Measurements from ENCODE around the gene SPDYE6. TPM values are rescaled to one million over a fixed set of nuclear protein-coding genes. Genes with fewer than 3 reads are reported as not detected.
"Not testable (repeated sequence)": the region's sequence is repeated elsewhere in the genome, so short reads cannot be mapped to it uniquely, and the experiment has no call there.

The SPDYE6 gene
- total RNA-seq, 1 experiment from 2014 or later: not detected

DNA sequence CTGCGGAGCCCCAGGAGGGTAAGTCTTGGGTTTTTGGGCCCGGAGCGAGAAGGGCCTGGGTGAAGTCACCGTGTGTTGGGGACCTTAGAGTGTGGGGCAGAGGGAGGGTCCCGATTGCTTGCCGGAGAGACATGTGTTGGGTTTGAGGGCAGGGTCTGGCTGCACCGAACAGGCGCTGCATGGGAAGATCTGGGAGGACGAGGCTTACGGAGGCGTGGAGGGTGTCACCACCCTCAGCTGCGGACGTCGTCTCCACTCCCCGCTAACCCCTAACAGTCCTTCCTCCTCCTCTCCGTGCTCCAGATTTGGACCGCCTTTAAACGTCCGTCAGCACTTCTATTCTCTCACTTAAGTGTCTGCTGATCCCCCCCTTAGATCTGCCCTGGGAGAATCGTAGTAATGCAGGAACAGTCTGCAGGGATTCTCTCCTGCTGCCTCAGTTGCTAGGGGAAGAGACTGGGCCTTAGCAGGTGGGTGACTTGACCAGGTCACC is 8.2 kb upstream of the SPDYE6 start:
- DNase-seq (ENCODE audit: low spot score): not testable (repeated sequence)

DNA sequence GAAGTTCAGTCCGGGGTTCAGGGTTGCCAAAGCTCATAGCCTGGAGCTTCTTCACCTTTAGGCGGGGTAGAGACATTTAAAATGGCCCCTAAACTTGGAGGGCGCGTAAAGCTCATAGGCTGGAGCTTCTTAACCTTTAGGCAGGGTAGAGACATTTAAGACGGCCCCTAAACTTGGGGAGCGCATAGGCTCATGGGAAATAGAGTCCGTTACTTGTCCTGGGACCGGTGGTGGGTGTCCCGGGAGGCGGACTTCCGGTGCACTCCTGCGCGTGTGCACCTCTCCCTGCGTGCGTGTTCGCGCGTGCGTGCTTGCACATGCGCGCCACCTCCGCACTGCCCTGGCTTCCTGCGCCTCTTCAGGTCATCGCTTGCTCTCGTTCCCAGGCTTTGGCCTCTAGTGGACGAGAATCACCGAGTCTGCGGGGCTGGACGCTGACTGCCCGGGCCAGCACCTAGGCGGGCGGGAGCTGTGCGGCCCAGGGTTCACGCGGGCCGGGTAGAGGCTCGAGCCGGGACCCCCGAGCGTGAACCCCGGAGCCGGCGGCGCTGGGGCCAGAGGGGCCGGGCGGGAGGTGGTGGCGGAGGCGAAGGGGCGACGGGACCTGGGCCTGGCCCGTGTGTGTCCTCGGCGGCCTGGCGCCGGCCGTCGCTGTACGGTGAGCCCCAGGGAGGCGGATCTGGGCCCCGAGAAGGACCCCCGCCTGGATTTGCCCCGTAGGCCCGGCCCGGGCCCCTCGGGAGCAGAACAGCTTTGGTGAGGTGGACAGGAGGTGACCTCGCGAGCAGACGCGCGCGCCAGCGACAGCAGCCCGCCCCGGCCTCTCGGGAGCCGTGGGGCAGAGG is 7.5 kb upstream of the SPDYE6 start:
- DNase-seq (ENCODE audit: low spot score): peak; percentile 98

DNA sequence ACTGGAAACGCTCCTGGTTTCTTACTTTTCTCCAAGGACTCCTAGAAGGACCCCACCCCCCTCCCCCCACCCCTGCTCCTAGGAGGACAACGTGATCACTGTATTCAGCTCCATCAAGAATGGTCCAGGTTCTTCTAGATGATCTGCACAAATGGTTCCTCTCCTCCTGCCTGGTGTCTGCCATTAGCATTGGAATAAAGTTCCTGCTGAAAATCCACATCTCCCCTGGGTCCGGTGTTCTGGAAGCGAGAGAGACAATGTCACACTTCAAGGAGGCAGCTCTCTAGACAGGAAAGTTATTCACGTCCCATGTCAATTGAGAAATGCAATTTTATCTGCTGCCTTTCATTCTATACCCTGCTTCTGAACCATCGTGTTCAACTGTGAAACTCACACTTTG is 9.3 kb downstream of the SPDYE6 start:
- not testable (repeated sequence) for DNase-seq (ENCODE audit: low spot score)

DNA sequence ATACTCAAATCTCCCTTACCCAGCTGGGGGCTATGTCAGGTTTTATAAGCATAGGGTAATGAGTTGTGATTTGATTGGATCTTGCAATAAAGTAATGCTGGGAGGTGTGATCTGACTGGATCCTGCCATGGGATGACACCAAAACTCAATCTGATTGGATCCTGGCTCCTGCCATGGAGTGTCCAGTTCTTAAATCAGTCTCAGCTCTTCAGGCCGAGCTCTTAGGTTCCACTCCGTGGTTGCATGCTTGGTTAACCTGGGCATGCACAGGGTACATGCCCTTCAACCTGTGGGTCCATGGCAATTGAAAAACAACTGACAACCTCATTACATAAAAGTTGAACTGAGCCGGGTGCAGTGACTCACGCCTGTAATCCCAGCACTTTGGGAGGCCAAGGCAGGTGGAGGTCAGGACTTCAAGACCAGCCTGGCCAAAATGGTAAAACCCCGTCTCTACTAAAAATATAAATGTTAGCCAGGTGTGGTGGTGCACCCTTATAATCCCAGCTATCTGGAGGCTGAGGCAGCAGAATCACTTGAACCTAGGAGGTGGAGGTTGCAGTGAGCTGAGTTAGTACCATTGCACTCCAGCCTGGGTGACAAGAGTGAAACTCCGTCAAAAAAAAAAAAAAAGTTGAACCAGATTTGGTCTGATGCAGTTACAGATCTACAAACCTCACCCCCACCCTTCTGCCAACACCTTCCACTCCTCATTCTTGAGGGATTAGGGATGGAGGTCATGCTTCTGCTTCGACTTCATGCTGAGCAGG is 15.5 kb downstream of the SPDYE6 start:
- not testable (repeated sequence) for DNase-seq (ENCODE audit: low spot score)

DNA sequence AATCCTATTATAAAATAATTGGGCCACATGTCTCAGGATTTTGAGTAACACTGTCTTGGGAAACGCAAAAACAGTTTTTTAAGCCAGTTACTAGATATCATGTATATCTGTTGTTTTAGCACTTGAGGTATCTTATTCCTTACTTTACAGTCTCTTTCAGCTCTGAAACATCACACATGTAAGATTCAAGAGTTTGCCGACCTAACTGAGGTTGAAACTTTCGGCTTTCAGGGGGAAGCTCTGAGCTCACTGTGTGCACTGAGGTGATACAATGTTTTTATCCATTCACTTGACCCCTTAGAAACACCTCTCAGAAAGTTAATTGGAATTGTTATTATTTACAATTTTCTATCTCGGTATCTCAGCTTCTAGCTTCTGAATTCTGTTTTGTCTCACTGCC is 18.8 kb downstream of the SPDYE6 start:
- DNase-seq (ENCODE audit: low spot score): not testable (repeated sequence)

DNA sequence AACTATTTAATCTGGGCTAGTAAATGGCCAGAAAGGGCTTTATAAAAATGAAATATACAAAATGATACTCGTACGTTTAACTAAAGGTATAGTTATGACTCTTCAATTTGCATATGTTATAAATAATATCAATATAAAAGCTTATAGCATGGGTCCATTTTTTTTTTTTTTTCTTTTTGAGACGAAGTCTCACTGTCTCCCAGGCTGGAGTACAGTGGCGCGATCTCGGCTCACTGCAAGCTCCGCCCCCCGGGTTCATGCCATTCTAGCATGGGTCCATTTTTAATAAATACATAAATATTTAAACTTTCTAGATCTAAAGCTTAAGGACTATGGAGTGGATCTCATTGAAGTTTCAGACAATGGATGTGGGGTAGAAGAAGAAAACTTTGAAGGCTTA is 19.2 kb downstream of the SPDYE6 start:
- not testable (repeated sequence) for DNase-seq (ENCODE audit: low spot score)

DNA sequence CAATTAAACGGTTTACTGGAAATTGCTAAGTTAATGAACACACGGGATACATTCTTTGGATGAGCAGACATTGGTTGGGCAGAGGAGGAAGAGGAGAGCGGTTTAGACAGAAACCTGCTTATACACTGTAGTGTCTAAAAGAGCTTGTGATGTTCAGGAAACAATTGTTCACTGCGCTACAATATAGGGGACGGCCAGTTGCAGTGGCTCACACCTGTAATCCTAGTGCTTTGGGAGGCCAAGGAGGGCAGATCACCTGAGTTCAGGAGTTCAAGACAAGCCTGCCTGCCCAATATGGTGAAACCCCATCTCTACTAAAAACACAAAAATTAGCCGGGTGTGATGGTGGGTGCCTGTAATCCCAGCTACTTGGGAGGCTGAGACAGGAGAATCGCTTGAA is 20.7 kb downstream of the SPDYE6 start:
- DNase-seq (ENCODE audit: low spot score): not testable (repeated sequence)

DNA sequence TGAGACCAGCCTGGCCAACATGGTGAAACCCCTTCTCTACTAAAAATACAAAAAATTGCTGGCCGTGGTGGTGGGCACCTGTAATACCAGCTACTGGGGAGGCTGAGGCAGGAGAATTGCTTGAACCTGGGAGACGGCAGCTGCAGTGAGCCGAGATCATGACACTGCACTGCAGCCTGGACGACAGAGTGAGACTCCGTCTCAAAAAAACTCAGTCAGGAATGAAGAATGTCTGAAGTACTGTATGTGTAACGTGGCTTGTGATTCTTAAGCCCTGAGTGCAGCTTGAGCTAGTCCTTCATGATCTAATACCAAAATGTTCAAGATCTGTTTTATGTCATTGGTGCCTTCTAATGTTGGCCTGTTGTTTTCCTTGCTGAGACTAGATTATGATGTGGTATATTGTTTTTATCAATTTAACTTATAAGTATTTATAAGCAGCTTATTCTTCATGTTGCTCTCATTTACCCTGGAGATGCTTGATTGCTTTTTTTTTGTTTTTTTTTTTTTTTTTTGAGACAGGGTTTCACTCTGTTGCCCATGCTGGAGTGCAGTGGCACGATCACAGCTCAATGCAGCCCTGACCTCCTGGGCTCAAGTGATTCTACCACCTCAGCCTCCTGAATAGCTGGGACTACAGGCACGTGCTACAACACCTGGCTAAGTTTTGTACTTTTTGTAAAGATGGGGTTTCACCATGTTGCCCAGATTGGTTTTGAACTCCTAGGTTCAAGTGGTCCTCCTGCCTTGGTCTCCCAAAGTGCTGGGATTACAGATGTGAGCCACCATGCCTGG is 25.4 kb downstream of the SPDYE6 start:
- not testable (repeated sequence) for DNase-seq (ENCODE audit: low spot score)

DNA sequence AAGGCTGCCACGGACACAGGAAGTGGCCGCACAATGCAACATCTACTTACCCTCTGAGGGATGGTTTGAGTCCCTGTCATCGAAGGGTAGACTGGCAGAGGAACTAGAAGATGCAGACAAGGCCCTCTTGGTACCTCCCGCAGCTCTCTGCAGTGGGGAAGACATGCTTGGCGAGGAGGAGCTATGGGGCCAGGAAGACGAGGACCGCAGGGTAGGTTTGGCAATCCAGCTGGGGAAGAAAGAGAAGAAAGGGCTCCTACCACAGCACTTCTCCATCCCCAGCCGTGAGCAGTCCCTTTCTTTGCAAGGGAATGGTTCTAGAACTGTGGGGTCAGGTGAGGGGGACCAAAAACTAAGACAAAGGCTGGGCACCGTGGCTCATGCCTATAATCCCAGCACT is 26.9 kb downstream of the SPDYE6 start:
- DNase-seq (ENCODE audit: low spot score): not testable (repeated sequence)

DNA sequence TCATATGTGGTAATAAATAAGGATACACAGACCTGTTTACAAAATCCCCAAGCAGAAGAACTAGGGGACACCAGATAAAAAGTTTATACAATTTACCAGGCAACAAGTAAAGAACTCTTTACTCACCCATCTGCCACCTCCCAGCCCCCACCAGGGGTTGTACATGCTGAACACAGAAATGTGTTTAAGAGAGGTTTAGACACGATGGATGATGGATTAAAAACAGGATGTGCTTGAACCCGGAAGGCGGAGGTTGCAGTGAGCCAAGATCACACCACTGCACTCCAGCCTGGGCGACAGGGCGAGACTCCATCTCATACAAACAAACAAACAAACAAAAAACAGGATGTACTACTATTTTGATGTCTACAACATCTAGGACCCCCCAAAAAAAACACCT is 27.4 kb downstream of the SPDYE6 start:
- DNase-seq (ENCODE audit: low spot score): not testable (repeated sequence)

DNA sequence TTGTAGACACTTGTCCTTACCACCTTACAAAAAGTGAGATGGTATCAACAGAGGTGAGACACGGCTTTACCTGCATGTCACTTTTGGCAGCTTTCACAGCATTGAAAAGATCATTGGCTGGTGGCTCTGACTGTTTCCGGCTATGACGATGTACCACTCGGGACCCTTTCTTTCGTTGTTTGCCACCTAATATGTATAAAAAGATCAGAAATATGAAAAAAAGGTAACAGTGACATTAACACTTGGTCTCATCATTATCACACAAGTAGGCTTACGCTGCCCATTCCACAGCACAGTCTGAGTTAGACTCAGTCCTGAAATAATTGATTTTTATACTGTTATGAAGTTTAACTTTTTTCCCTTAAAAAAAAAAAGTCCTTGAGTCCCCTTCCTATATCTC is 29.1 kb downstream of the SPDYE6 start:
- DNase-seq (ENCODE audit: low spot score): not testable (repeated sequence)

DNA sequence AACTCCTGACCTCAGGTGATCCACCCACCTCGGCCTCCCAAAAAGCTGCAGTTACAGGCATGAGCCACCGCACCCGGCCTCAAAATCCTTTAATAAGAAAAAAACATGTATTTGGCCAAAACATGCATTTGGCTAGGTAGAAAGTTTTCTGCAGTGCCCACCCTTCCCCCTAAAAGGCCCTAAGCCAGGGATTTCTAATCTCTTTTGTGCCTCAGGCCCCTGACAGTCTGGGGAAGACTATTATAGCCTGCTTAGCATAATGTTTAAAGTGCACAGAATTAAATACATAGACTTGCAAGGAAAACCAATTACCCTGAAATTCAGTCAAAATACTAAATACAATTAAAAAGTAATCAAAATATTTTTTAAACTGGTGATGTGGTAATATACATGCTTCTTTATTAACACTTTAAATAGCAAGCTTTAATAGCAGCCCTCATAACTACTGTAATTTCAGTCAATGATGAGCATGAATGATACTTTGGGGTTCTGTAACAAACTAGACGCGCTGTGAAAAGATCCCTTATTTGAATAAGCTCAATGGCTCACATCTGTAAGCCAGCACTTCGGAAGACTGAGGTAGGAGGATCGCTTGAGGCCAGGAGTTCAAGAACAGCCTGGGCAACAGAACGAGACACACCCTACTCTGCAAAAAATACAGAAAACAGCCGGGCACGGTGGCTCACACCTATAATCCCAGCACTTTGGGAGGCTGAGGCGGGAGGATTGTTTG is 29.9 kb downstream of the SPDYE6 start:
- DNase-seq (ENCODE audit: low spot score): no peak

DNA sequence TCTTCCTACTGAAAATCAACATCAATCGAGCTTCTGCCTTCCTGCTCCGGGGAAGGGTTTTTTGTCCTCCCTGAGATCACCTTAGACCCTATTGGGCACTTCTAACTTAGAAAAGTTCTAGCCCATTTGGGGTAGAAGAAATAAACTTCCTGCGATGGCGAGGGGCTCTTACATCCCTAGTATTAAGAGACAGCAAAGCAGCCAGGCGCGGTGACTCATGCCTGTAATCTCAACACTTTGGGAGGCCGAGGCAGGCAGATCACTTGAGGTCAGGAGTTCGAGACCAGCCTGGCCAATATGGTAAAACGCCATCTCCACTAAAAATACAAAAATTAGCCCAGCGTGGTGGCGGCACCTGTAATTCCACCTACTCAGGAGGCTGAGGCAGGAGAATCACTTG is 31.1 kb downstream of the SPDYE6 start:
- DNase-seq (ENCODE audit: low spot score): not testable (repeated sequence)

DNA sequence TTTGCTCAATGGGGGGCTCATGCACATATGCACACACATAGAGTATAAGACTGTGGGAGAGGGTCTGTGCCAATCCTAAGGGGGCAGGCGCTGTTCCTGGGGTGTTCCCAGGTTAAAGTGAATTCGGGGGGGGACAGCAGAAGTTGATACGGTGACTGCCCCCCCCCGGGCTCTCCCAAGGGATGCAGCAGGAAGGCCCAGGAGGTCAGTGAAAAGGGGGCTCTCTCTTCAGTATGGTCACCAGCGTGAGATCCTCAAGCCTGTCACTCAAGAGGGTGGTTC is 32.4 kb downstream of the SPDYE6 start:
- no peak for DNase-seq (ENCODE audit: low spot score)

DNA sequence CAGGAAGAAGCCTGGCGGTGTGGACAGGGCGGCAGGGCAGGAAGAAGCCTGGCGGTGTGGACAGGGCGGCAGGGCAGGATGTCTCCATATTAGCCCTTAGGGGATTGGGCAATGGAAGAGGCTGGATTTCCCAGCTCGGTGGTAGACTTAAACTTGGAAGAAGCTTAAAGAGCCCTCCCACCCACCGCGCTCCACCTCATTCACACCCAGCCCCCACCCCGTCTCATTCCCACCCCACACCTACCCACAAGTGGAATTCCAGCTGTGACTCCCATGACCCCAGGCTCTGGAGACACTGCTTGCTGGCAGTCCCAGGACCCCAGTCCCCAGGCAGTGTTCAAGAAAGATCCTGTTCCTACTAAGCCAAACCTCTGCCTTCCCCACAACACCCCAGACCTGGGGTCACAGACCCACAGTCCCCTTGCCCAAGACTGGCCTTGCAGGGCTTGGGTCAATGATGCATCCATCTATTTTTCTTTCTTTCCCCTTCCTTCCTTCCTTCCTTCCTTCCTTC is 34.0 kb downstream of the SPDYE6 start:
- no peak for DNase-seq (ENCODE audit: low spot score)

DNA sequence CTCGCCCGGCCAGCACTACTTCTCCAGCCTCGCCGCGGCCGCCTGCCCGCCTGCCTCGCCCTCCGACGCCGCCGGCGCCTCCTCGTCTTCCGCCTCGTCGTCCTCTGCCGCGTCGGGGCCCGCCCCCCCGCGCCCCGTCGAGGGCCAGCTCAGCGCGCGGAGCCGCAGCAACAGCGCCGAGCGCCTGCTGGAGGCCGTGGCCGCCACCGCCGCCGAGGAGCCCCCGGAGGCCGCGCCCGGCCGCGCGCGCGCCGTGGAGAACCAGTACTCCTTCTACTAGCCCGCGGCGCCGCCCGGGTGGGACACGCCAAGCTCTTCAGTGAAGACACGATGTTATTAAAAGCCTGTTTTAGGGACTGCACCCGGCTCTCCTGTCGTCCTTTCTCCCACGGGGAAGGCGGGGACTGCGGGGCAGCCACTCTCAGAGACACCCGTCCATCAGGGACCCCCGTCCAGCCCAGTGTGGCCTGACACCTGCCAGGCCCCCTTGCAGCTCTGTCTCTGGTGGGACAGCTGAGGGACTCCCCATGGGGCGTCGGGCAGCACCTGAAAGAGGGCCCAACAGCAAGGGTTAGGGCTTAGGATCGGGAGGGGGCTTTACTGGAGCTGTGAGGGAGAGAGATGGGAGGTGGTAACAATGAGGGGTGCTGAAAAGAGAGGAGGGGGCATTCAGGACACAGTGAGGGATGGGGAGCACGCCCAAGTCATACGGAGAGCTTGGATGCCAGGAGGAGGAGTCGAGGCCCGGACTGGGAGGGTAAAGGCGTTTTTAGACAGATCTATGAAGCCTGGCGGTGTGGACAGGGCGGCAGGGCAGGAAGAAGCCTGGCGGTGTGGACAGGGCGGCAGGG is 34.7 kb downstream of the SPDYE6 start:
- no peak for DNase-seq (ENCODE audit: low spot score)

DNA sequence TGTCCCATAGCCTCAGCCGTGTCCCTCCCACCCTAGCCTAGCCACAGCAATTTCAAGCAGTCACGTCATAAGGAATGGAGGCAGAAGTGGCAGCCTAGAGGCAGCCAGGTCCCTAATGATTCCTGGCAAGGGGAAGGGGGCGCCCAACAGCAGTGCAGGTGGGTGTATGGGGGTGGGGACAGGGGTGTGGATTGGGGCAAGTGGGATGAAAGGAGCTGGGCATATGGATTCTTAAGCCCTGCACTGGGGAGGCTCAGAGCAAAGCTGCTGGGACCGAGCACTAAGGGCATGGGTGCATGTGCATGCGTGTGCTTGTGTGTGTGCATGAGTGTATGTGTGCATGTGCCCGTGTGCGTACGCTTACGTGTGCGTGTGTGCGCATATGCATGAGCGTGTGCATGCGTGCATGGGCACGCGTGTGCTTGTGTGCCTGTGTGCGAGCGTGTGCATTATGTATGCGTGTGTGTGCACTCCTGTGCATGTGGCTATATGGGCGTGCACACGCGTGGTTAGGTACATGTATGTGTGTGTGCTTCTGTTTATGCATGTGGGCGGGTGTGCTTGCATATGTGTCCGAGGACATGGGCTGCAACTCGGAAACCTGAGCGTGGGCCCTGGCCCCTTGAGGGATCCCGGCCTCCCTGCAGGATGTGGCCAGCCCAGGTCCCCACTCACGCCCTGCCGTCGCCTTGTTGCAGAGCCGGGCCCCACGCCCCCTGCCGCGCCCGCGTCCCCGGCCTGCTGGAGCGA is 35.5 kb downstream of the SPDYE6 start:
- DNase-seq (ENCODE audit: low spot score): no peak

DNA sequence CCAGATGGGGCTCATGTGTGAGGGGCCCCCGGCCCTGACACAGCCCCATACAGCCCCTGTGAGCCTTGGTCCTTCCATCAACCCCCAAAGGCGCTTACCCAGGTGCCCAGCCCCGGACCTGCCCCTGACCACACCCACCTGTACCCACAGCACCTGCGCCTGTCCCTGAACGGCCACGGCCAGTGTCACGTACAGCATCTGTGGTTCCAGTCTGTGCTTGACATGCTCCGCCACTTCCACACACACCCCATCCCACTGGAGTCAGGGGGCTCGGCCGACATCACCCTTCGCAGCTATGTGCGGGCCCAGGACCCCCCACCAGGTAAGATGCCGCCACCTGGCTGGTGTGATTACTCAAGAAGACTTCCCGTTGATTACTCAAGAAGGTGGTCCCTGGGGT is 36.1 kb downstream of the SPDYE6 start:
- no peak for DNase-seq (ENCODE audit: low spot score)

DNA sequence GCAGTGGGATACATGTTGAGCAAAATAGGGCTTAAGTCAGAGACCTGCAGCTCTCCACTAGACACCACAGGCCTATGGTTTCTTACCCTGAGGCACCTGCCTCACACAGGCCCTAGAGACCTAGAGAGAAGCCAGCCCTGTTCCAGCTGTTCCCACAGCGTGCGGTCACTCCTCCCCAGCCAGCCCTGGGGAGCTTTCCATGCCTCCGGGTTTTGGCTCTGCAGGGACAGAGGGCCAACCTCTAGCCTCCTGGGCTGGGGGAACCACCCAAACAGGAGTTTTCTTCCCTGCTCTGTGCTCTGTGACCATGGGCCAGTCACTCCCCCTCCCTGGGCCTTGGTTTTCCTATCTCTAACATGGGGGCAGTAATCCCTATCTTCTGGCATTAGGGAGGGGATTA is 36.6 kb downstream of the SPDYE6 start:
- no peak for DNase-seq (ENCODE audit: low spot score)

Measured in A172 (cell line).